SK-N-SH (cell line): ENCODE measurements around the gene STIL. TPM values are rescaled to one million over a fixed set of nuclear protein-coding genes. Genes with fewer than 3 reads are reported as not detected.

Source experiments
- CTCF ChIA-PET: fragments of 300-600, 350-600 bp; formaldehyde crosslinking; extraction: SDS; loops from one replicate; lab custom pipeline; 2021; lab: Yijun Ruan, JAX
- POLR2A ChIA-PET: fragments of 350-600 bp; sonication (Branson Sonifier 250); formaldehyde crosslinking; extraction: SDS; loops from one replicate; lab custom pipeline; 2020; ENCODE audit warnings: antibody characterized with exemption, inconsistent platforms; lab: Yijun Ruan, JAX
- DNase-seq: peaks from one replicate; pipeline ENCODE4 v3.0.0; 2012
- H2AFZ ChIP-seq: fragments of 200-600 bp; sonication (generic); 2 replicates; pipeline ENCODE4 v1.8.1; 2016; ENCODE audit warnings: antibody characterized with exemption, mild to moderate bottlenecking, low read depth
- H3F3A ChIP-seq: fragments of 200-600 bp; sonication (generic); replicated peaks from 2 replicates; pipeline ENCODE3; 2016; ENCODE audit warnings: antibody characterized with exemption, mild to moderate bottlenecking; ENCODE audit not compliant: insufficient read depth
- H3K27ac ChIP-seq, 2 experiments: fragments of 200-500 bp in 1 of 2; fragments of 200-600 bp in 1 of 2; sonication (Bioruptor generic) in 1 of 2; sonication (generic), shearing (Covaris generic) in 1 of 2; 2 replicates each; pipeline versions ENCODE4 v1.5.1 to v1.6.1; 2014 to 2016; ENCODE audit warnings: low read depth in 2 of 2, inconsistent platforms in 1 of 2, low read length in 1 of 2, mild to moderate bottlenecking in 1 of 2, mixed read lengths in 1 of 2
- H3K27me3 ChIP-seq: fragments of 200-600 bp; sonication (generic), shearing (Covaris generic); 2 replicates; pipeline ENCODE4 v1.6.1; 2016; ENCODE audit warnings: mixed run types; ENCODE audit not compliant: insufficient read depth
- H3K36me3 ChIP-seq, 2 experiments: fragments of 200-500 bp in 1 of 2; fragments of 200-600 bp in 1 of 2; sonication (Bioruptor generic) in 1 of 2; sonication (generic) in 1 of 2; replicated peaks in 1 of 2; 2 replicates each; pipeline versions ENCODE3 to v1.5.1; 2014 to 2016; ENCODE audit warnings: low read length in 1 of 2, mild to moderate bottlenecking in 1 of 2; ENCODE audit not compliant: insufficient read depth in 2 of 2, control insufficient read depth in 1 of 2
- H3K4me1 ChIP-seq, 2 experiments: fragments of 200-500 bp in 1 of 2; fragments of 200-600 bp in 1 of 2; sonication (Bioruptor generic) in 1 of 2; sonication (generic), shearing (Covaris generic) in 1 of 2; 2 replicates each; pipeline versions ENCODE4 v1.5.1 to v1.6.1; 2014 to 2016; ENCODE audit warnings: low read depth in 1 of 2, low read length in 1 of 2, mixed run types in 1 of 2; ENCODE audit not compliant: insufficient read depth in 2 of 2, control insufficient read depth in 1 of 2
- H3K4me2 ChIP-seq: fragments of 200-600 bp; sonication (generic), shearing (Covaris generic); 2 replicates; pipeline ENCODE4 v1.6.1; 2017; ENCODE audit warnings: mixed run types
- H3K4me3 ChIP-seq, 2 experiments: fragments of 200-500 bp in 1 of 2; fragments of 200-600 bp in 1 of 2; sonication (Bioruptor generic) in 1 of 2; sonication (generic), shearing (Covaris generic) in 1 of 2; 2 replicates each; pipeline versions ENCODE4 v1.5.1 to v1.8.1; 2014 to 2016; ENCODE audit warnings: low read depth in 2 of 2, inconsistent platforms in 1 of 2, low read length in 1 of 2, mild to moderate bottlenecking in 1 of 2, mixed read lengths in 1 of 2, moderate library complexity in 1 of 2
- H3K79me2 ChIP-seq: fragments of 200-600 bp; sonication (generic); 2 replicates; pipeline ENCODE4 v1.8.1; 2017; ENCODE audit warnings: mild to moderate bottlenecking; ENCODE audit not compliant: insufficient read depth
- H3K9ac ChIP-seq: fragments of 200-600 bp; sonication (generic); 2 replicates; pipeline ENCODE4 v1.6.1; 2017; ENCODE audit warnings: mixed run types
- H3K9me2 ChIP-seq: fragments of 200-600 bp; sonication (generic); 2 replicates; pipeline ENCODE4 v1.6.1; 2017; ENCODE audit warnings: mixed run types
- H3K9me3 ChIP-seq: fragments of 200-600 bp; sonication (generic); 2 replicates; pipeline ENCODE4 v1.6.1; 2017; ENCODE audit warnings: mixed run types, mild to moderate bottlenecking, moderate library complexity
- H4K20me1 ChIP-seq: fragments of 200-600 bp; sonication (generic); 2 replicates; pipeline ENCODE4 v1.6.1; 2017; ENCODE audit warnings: mild to moderate bottlenecking, mixed run types; ENCODE audit not compliant: insufficient read depth
- CHD2 ChIP-seq: fragments of 150-350 bp; IDR thresholded peaks from 2 replicates; pipeline ENCODE4 v1.6.1; 2018; ENCODE audit warnings: low read length; ENCODE audit not compliant: partially characterized antibody
- EZH2phosphoT487 ChIP-seq: fragments of 200-600 bp; sonication (generic); IDR thresholded peaks from 2 replicates; pipeline ENCODE4 v1.6.1; 2017; ENCODE audit warnings: low read depth, mixed run types, mild to moderate bottlenecking, antibody characterized with exemption, moderate library complexity, borderline replicate concordance
- FOXJ3 ChIP-seq: sonication (generic); formaldehyde crosslinking; IDR thresholded peaks from 2 replicates; pipeline ENCODE4 v1.5.1; 2020; ENCODE audit warnings: mild to moderate bottlenecking, missing genetic modification reagents
- GABPA ChIP-seq: IDR thresholded peaks from 2 replicates; pipeline ENCODE4 v1.4.0; 2012; ENCODE audit warnings: low read depth, mild to moderate bottlenecking
- MXI1 ChIP-seq: IDR thresholded peaks from 2 replicates; pipeline ENCODE4 v1.6.1; 2012; ENCODE audit warnings: mild to moderate bottlenecking, low read depth, low read length, improper control_type of control experiment
- RAD21 ChIP-seq: IDR thresholded peaks from 2 replicates; pipeline ENCODE4 v1.6.1; 2012; ENCODE audit warnings: mild to moderate bottlenecking, low read length
- REST ChIP-seq: IDR thresholded peaks from 2 replicates; pipeline ENCODE4 v1.6.1; 2012; ENCODE audit warnings: mild to moderate bottlenecking, low read depth, low read length, moderate library complexity
- WGBS: methylation state at CpG from one replicate; pipeline ENCODE4 v1.1.6; 2017; ENCODE audit warnings: low lambda C conversion rate; 5-methylcytosine and 5-hydroxymethylcytosine counted together
- polyA plus RNA-seq, 3 experiments: library from polyadenylated mRNA; depleted of rRNA; stranded (reverse); fragments of >200 nt; gene quantifications; 2 replicates each; pipeline ENCODE4 v1.2.3, GENCODE V29; 2012
- TF ChIP-seq, protein P1 (sequence below): IDR thresholded peaks from 2 replicates; pipeline ENCODE4 v1.4.0; 2012; ENCODE audit warnings: low read depth, borderline replicate concordance

The STIL gene
- polyA plus RNA-seq, 1 of the 3 experiments (the other 2 are of a cell fraction), result 4.9 TPM

DNA sequence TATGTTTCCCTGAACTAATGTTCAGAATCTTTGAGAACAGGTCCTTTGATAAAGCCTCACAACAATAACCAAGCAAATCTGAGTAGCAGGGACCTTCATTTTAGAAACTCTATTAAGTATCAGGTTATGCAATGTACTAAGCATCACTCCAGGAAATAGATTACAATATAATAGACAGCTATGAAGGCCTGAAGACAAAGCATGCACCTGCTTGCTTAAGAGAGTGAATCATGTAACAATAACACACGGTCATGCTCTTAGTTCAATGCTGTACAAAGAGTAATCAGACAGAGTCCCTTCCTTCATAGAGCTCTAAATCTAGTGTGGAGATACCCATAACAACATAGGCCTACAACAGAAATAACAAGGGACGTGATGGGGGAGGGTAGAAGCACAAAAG, 11.6 kb upstream of the STIL start:
- no peak overlapping the region for H2AFZ ChIP-seq
- CTCF ChIA-PET, result interaction anchor here (1.0 to 1.4 kb wide), 2 partner anchors 133 to 146 kb away, joined by 3 to 6 read pairs; no protein-coding TSS in a partner anchor
- no peaks in the 10 kb centered on the region for H3K9me2 ChIP-seq
- no peaks in the 10 kb centered on the region for H3K79me2 ChIP-seq
- 80% methylated on average over 2 of the region's 2 CpGs for WGBS
- no peaks in the 10 kb centered on the region for H3K36me3 ChIP-seq
- no peaks in the 10 kb centered on the region for H3K9me3 ChIP-seq
- H3K4me1 ChIP-seq, result no peaks in the 10 kb centered on the region
- no peak overlapping the region for H3K27ac ChIP-seq
- H3K27me3 ChIP-seq, result no peaks in the 10 kb centered on the region
- no peak overlapping the region for H3K4me2 ChIP-seq
- POLR2A ChIA-PET, result interaction anchor here (1.1 kb wide), 1 partner anchor 8 kb away, joined by 5 read pairs; the partner anchor contains the start of gene CMPK1
- DNase-seq, result no peak
- no peaks in the 10 kb centered on the region for H4K20me1 ChIP-seq
- H3F3A ChIP-seq, result no peaks in the 10 kb centered on the region
- H3K9ac ChIP-seq, result no peak overlapping the region
- TF ChIP-seq, protein P1, sequence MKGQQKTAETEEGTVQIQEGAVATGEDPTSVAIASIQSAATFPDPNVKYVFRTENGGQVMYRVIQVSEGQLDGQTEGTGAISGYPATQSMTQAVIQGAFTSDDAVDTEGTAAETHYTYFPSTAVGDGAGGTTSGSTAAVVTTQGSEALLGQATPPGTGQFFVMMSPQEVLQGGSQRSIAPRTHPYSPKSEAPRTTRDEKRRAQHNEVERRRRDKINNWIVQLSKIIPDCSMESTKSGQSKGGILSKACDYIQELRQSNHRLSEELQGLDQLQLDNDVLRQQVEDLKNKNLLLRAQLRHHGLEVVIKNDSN, result no peak
- TF ChIP-seq GABPA (no peak), CHD2 (no peak), EZH2phosphoT487 (no peak), RAD21 (no peak), MXI1 (no peak), FOXJ3 (no peak)
- no peak overlapping the region for H3K4me3 ChIP-seq

DNA sequence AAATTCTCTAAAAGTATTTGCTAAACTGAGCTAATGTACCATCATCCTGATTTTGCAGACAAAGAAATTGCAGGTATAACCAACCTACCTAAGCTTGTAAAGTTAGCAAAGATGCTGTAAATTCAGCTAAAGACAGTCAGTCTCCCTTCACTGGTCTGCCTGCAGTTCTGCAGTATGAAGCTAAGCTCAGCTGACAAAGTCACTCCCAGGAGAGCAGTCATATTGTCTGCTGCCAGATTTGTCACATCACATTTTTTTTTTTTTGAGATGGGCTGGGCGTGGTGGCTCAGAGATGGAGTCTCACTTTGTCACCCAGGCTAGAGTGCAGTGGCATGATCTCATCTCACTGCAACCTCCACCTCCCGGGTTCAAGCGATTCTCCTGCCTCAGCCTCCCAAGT, 10.7 kb upstream of the STIL start:
- WGBS, result 91% methylated on average over 3 of the region's 3 CpGs
- Histone ChIP-seq H4K20me1 (no peaks in the 10 kb centered on the region), H3F3A (no peaks in the 10 kb centered on the region), H3K4me1 (no peaks in the 10 kb centered on the region), H2AFZ (no peak overlapping the region), H3K27me3 (no peaks in the 10 kb centered on the region), H3K79me2 (no peaks in the 10 kb centered on the region), H3K9me2 (no peaks in the 10 kb centered on the region), H3K4me3 (no peak overlapping the region), H3K4me2 (no peak overlapping the region), H3K9ac (no peak overlapping the region), H3K9me3 (no peaks in the 10 kb centered on the region), H3K36me3 (no peaks in the 10 kb centered on the region), H3K27ac (no peak overlapping the region)
- CTCF ChIA-PET, result interaction anchor here (0.7 to 1.7 kb wide), 3 partner anchors 11 to 145 kb away, joined by 3 to 8 read pairs (median 6); partner anchors contain the start of gene STIL
- no peak for TF ChIP-seq REST
- POLR2A ChIA-PET, result interaction anchor here (0.8 kb wide), 1 partner anchor 9 kb away, joined by 3 read pairs; the partner anchor contains the start of gene CMPK1
- no peak for DNase-seq
